Measurements from ENCODE around the gene CLCN5.

GRCh38 chrX:49972328-49972860 is 50.0 kb downstream of the CLCN5 start:
- TF ChIP-seq CTCF (IDR thresholded peaks at IDR 0.05), result no peak
- TF ChIP-seq POLR2A (IDR thresholded peaks at IDR 0.05), result no peak
